Measurements from ENCODE around the gene PLPP6. TPM values are rescaled to one million over a fixed set of nuclear protein-coding genes. Genes with fewer than 3 reads are reported as not detected.

The PLPP6 gene
- total and polyA plus RNA-seq, 2 of the 13 experiments (the other 11 are each of a cell fraction or from before 2014, with no cell fraction given) = 12.1 to 15.5 TPM

DNA sequence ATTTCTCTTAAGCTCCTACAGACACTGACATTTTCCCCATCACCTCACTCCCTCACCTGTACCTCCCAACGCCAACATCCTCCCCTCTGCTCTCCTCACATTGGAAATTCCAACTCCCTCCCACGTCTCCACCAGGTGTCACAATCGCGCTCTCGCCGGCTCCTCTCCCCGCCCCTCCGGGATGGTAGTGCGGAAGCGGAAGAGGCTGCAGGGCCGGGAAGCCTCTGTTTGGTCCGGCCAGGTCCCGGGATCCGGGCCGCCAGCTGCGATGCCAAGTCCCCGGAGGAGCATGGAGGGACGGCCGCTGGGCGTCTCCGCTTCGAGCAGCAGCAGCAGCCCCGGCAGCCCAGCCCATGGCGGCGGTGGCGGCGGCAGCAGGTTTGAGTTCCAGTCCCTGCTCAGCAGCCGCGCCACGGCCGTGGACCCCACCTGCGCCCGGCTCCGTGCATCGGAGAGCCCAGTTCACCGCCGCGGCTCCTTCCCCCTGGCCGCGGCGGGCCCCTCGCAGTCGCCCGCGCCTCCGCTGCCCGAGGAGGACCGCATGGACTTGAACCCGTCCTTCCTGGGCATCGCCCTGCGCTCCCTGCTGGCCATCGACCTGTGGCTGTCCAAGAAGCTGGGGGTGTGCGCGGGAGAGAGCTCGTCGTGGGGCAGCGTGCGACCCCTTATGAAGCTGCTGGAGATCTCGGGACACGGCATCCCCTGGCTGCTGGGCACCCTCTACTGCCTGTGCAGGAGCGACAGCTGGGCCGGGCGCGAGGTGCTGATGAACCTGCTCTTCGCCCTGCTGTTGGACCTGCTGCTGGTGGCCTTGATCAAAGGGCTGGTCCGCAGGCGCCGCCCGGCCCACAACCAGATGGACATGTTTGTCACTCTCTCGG is at the start of gene PLPP6 (continued):
- peak; percentile 95 for TF ChIP-seq KDM4B (CRISPR knock-in tag; IDR thresholded peaks at IDR 0.05)
- TF ChIP-seq SIX4 (CRISPR knock-in tag; IDR thresholded peaks at IDR 0.05) = peak; percentile 14; the same call in 1 of the 2 replicates
- peak; percentile 83 for TF ChIP-seq GATAD1 (CRISPR knock-in tag; IDR thresholded peaks at IDR 0.05)
- TF ChIP-seq, protein P1, sequence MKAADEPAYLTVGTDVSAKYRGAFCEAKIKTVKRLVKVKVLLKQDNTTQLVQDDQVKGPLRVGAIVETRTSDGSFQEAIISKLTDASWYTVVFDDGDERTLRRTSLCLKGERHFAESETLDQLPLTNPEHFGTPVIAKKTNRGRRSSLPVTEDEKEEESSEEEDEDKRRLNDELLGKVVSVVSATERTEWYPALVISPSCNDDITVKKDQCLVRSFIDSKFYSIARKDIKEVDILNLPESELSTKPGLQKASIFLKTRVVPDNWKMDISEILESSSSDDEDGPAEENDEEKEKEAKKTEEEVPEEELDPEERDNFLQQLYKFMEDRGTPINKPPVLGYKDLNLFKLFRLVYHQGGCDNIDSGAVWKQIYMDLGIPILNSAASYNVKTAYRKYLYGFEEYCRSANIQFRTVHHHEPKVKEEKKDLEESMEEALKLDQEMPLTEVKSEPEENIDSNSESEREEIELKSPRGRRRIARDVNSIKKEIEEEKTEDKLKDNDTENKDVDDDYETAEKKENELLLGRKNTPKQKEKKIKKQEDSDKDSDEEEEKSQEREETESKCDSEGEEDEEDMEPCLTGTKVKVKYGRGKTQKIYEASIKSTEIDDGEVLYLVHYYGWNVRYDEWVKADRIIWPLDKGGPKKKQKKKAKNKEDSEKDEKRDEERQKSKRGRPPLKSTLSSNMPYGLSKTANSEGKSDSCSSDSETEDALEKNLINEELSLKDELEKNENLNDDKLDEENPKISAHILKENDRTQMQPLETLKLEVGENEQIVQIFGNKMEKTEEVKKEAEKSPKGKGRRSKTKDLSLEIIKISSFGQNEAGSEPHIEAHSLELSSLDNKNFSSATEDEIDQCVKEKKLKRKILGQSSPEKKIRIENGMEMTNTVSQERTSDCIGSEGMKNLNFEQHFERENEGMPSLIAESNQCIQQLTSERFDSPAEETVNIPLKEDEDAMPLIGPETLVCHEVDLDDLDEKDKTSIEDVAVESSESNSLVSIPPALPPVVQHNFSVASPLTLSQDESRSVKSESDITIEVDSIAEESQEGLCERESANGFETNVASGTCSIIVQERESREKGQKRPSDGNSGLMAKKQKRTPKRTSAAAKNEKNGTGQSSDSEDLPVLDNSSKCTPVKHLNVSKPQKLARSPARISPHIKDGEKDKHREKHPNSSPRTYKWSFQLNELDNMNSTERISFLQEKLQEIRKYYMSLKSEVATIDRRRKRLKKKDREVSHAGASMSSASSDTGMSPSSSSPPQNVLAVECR (CRISPR knock-in tag; IDR thresholded peaks at IDR 0.05; ENCODE audit: borderline replicate concordance) = peak; percentile 73; the same call in 1 of the 2 replicates
- TF ChIP-seq ELF4 (CRISPR knock-in tag; IDR thresholded peaks at IDR 0.05; ENCODE audit: borderline replicate concordance) = peak; percentile 93; the same call in 1 of the 2 replicates
- 0 out of 2 replicates have a peak, but pooled peaks have one; percentile 31 for TF ChIP-seq TBP (CRISPR knock-in tag; IDR thresholded peaks at IDR 0.05)
- no peak; the same call in 1 of the 2 replicates for TF ChIP-seq ZNF234 (CRISPR knock-in tag; conservative IDR thresholded peaks at IDR 0.05)
- peak; percentile 73; the same call in 1 of the 2 replicates for TF ChIP-seq ZIK1 (CRISPR knock-in tag; IDR thresholded peaks at IDR 0.05; ENCODE audit: borderline replicate concordance, low read depth)
- 0 out of 2 replicates have a peak, but pooled peaks have one; percentile 13 for TF ChIP-seq ZNF431 (CRISPR knock-in tag; IDR thresholded peaks at IDR 0.05; ENCODE audit: borderline replicate concordance, low read depth)
- no peak for TF ChIP-seq PTBP1 (IDR thresholded peaks at IDR 0.05; ENCODE audit: low read depth, low read length, poor library complexity, severe bottlenecking)
- TF ChIP-seq STAT5B (CRISPR knock-in tag; IDR thresholded peaks at IDR 0.05) = peak; percentile 50; the same call in 1 of the 2 replicates
- TF ChIP-seq MAF1 (CRISPR knock-in tag; IDR thresholded peaks at IDR 0.05; ENCODE audit: borderline replicate concordance) = 0 out of 2 replicates have a peak, but pooled peaks have one; percentile 47
- TF ChIP-seq ERF (CRISPR knock-in tag; IDR thresholded peaks at IDR 0.05) = peak; percentile 88
- TF ChIP-seq GZF1 (CRISPR knock-in tag; IDR thresholded peaks at IDR 0.05) = peak; percentile 62; the same call in 1 of the 2 replicates
- TF ChIP-seq SRSF4 (IDR thresholded peaks at IDR 0.05; ENCODE audit: low read depth, low read length, poor library complexity, severe bottlenecking) = no peak
- TF ChIP-seq TCF12 (IDR thresholded peaks at IDR 0.05) = no peak
- peak; percentile 60; the same call in 1 of the 2 replicates for TF ChIP-seq TCF12 (CRISPR knock-in tag; IDR thresholded peaks at IDR 0.05)
- TF ChIP-seq, protein P2, sequence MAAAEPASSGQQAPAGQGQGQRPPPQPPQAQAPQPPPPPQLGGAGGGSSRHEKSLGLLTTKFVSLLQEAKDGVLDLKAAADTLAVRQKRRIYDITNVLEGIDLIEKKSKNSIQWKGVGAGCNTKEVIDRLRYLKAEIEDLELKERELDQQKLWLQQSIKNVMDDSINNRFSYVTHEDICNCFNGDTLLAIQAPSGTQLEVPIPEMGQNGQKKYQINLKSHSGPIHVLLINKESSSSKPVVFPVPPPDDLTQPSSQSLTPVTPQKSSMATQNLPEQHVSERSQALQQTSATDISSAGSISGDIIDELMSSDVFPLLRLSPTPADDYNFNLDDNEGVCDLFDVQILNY (CRISPR knock-in tag; conservative IDR thresholded peaks at IDR 0.05) = no peak
- peak; percentile 82; the same call in 1 of the 2 replicates for TF ChIP-seq ZBED4 (CRISPR knock-in tag; IDR thresholded peaks at IDR 0.05; ENCODE audit: borderline replicate concordance)

All from HepG2 (cell line).